ENCODE measurements around the gene TASOR2. TPM values are rescaled to one million over a fixed set of nuclear protein-coding genes. Genes with fewer than 3 reads are reported as not detected.
A peak's percentile ranks its signal among the peaks of the same experiment; 100 is the strongest.

Gene TASOR2
- total and polyA plus RNA-seq, 9 of the 15 experiments (the other 6 are each of a cell fraction or from before 2014, with no cell fraction given): 12.7 to 75.3 (median 52.3) TPM

DNA sequence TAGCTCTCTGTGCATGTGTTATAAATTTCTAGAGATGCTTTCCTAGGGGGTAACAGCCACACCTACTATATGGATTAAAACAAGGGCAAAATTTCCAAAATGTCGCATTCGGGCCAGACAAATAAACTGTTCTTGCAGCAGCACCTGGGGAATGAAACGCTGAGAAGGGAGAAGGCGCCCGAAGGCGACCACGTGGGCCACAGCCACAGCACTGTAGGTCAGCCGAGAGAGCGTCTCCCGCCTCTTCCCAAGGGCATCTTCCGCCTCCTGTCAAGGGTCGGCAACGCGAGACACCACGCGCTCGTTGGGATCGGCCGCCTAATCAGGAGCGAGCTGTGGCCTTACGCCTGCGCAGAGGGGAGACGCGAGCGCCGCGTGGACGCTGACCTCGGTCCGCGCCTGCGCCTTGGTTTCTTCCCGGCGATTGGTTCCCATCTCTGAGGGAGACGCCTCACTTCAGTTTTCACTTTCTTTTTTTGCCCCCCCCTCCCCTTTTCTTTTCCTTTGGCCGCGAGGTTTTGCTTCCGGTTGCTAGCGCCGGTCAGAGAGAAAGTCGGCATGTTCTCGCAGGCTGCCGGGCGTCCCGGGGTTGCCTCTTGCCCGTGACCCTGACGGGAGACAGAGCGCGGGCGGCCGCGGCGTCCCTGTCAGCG lies at the start of gene TASOR2 (continued):
- peak in 1 of 3 experiments; percentile 26 for TF ChIP-seq YY1 (IDR thresholded peaks at IDR 0.05; ENCODE audit: borderline replicate concordance in 1 of 3, control insufficient read depth in 1 of 3, extremely low read depth in 1 of 3, insufficient read depth in 3 of 3, insufficient read length in 1 of 3, insufficient replicate concordance in 2 of 3, low read depth in 1 of 3, low read length in 2 of 3)
- no peak for TF ChIP-seq POLR2AphosphoS2 (IDR thresholded peaks at IDR 0.05; ENCODE audit: low read length)
- TF ChIP-seq TAF7 (tag; IDR thresholded peaks at IDR 0.05): no peak
- peak; percentile 31; the same call in 1 of the 2 replicates for TF ChIP-seq RB1 (IDR thresholded peaks at IDR 0.05; ENCODE audit: low read depth)
- TF ChIP-seq ZNF589 (CRISPR knock-in tag; IDR thresholded peaks at IDR 0.05; ENCODE audit: low read depth): peak; percentile 86; the same call in 1 of the 2 replicates
- TF ChIP-seq HNRNPK (IDR thresholded peaks at IDR 0.05; ENCODE audit: low read depth, low read length, poor library complexity, severe bottlenecking): no peak
- TF ChIP-seq GATAD2B (IDR thresholded peaks at IDR 0.05; ENCODE audit: borderline replicate concordance): no peak
- TF ChIP-seq, protein P1, sequence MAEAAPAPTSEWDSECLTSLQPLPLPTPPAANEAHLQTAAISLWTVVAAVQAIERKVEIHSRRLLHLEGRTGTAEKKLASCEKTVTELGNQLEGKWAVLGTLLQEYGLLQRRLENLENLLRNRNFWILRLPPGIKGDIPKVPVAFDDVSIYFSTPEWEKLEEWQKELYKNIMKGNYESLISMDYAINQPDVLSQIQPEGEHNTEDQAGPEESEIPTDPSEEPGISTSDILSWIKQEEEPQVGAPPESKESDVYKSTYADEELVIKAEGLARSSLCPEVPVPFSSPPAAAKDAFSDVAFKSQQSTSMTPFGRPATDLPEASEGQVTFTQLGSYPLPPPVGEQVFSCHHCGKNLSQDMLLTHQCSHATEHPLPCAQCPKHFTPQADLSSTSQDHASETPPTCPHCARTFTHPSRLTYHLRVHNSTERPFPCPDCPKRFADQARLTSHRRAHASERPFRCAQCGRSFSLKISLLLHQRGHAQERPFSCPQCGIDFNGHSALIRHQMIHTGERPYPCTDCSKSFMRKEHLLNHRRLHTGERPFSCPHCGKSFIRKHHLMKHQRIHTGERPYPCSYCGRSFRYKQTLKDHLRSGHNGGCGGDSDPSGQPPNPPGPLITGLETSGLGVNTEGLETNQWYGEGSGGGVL (CRISPR knock-in tag; IDR thresholded peaks at IDR 0.05): no peak
- no peak for TF ChIP-seq POLR3G (IDR thresholded peaks at IDR 0.05; ENCODE audit: extremely low read depth, insufficient read length, insufficient replicate concordance)
- TF ChIP-seq ETV6 (IDR thresholded peaks at IDR 0.05; ENCODE audit: borderline replicate concordance in 1 of 2, low read depth in 2 of 2, low read length in 1 of 2): no peak
- TF ChIP-seq ETV6 (CRISPR knock-in tag; IDR thresholded peaks at IDR 0.05; ENCODE audit: borderline replicate concordance): peak; percentile 89; the same call in 1 of the 2 replicates
- peak; percentile 97 for TF ChIP-seq DMBX1 (CRISPR knock-in tag; IDR thresholded peaks at IDR 0.05; ENCODE audit: borderline replicate concordance)
- TF ChIP-seq MYC (IDR thresholded peaks at IDR 0.05; ENCODE audit: low read depth, low read length): peak; percentile 96
- peak; percentile 94 for TF ChIP-seq MYC (CRISPR knock-in tag; IDR thresholded peaks at IDR 0.05; ENCODE audit: borderline replicate concordance, low read depth)
- TF ChIP-seq ZFP36 (IDR thresholded peaks at IDR 0.05; ENCODE audit: low read depth, low read length, partially characterized antibody): no peak

Data from K562 (cell line).